HG02938 (cell line): Measurements from ENCODE around the gene RPAP2.
"Not testable (repeated sequence)": the region's sequence is repeated elsewhere in the genome, so short reads cannot be mapped to it uniquely, and the experiment has no call there.

ENCODE experiments used
- ATAC-seq: cut with Tn5 transposase; IDR thresholded peaks from one replicate; pipeline ENCODE4 v1.9.1; 2021; ENCODE audit warnings: mild to moderate bottlenecking, moderate library complexity; ENCODE audit not compliant: unreplicated experiment

RPAP2 gene

DNA sequence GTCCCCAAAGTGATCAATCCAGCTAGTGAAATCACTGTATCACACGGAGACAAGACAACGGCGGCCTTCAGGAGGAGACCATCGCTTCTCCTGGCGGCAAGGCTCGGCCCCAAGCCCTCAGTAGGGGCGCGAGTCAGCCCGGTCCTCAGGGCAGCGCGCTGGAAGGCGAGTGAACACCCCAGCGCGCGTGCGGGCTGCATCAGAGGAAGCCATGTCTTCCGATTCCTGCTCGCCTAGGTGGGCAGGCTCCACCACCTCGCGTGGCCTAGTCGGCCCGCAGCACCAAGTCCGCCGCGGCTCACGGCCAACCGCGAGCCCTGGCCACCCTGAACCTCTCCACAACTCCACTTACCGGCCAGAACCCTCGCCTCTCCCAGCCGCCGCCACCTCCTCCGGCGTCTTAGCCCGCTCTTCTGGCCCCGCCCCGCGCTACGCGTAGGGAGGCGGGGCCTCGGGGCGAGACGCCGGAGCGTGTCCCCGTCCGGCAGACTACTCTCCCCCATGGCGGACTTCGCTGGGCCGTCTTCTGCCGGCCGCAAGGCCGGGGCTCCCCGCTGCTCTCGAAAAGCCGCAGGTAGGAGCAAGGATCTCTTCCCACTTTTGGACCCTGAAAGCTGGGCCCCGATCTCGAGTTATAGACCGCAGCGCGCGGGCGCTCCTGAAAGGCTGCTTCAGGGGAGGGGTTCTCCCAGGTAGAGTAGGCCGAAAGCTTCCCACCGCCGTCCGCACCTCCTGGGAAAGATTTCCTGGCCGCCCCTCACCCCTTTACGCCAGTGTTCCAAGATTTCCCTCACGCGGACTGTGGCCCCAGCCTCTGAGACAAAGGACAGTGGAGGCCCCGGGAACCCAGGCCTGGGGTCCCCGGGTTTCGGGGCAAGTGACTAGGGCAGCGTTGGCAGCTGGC, at the start of gene RPAP2, which contains the start of gene GLMN:
Gene RPAP2 (plus strand): TSS at position 487 of the 904 bp plus-strand sequence. CDS start 15 bp downstream, at position 502.
Gene GLMN (minus strand): TSS at position 415 of the 904 bp plus-strand sequence. CDS start 988 bp downstream, outside the sequence.
- peak; percentile 97 for ATAC-seq

DNA sequence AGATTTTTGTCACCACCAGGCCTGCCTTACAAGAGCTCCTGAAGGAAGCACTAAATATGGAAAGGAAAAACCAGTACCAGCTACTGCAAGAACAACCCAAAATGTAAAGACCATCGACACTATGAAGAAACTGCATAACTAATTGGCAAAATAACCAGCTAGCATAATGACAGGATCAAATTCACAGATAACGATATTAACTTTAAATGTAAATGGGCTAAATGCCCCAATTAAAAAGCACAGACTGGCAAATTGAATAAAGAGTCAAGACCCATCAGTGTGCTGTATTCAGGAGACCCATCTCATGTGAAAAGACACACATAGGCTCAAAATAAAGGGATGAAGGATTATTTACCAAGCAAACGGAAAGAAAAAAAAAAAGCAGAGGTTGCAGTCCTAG, 44.1 kb upstream of the RPAP2 start:
- ATAC-seq = not testable (repeated sequence)

DNA sequence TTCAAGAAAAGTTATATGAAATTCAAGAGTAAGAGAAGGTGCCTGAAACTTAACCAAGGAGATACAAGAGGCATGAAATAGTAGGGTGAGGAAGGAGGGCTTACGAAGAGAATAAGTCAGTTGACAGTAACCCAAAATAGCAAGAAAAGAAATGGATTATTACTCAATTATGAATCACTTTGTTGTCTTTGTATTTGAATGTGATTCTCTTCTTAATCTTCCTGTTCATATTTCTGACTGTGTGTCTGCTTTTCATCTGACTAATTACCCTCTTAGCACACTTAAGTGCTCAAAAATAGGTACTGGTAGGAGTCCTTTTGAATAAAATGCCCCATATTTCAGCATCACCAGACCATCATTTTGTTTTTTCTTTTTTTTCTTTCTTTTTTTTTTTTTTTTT, 39.5 kb upstream of the RPAP2 start:
- no peak for ATAC-seq

DNA sequence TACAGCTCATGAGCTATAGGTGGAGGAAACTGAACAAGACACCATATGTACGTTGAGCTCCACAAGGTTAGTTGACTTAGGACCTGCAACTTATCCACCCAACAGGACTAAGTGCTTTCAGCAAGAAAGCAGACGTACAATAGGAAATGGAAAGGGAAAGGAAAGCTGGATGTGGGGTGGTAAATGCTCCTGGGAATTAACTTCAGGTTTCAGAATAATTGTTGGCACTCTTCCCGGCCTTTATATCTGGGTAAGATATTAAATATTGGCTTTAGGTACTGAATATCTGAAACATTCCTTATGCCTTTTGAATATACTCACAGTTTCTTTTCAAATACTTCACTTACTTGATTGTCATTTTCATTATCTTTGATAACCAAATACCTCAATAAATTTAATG, 36.3 kb upstream of the RPAP2 start:
- no peak for ATAC-seq

DNA sequence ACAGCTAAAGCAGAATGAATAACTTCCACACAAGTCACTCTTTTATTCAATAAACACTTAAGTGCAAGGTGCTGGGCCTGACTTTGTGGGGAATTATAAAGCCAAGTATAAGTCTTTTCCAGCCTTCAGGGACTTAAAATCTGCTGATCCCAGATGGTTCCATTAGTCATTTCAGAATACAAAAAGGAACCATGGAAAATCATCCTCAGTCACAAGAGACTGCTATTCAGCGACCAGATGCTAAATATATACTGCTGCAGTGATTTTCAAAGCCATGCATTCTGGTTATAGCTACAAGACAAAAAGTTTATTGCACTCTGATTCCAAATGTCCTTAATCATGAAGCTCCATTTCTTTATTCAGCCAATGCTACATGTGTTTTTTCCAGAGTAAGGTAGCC, 25.8 kb upstream of the RPAP2 start:
- ATAC-seq = no peak

DNA sequence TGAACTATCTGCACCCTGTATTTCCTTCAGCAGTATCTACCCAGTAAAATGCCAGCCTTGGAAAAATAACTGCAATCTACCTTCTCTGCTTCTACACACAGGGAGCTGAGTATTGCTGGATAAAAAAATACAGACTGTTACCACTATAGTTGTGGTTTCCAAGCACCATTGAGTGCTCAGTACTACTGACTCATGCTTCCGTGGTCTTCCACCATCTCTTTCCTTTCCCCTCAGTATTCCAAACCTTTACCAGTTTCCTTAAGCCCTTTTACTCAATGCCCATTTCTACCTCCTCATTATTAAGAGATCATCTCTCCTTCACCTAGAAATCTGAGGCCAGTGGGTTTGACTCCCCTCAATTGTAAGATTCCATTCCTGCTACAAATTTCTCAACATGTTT, 23.9 kb upstream of the RPAP2 start:
- no peak for ATAC-seq

DNA sequence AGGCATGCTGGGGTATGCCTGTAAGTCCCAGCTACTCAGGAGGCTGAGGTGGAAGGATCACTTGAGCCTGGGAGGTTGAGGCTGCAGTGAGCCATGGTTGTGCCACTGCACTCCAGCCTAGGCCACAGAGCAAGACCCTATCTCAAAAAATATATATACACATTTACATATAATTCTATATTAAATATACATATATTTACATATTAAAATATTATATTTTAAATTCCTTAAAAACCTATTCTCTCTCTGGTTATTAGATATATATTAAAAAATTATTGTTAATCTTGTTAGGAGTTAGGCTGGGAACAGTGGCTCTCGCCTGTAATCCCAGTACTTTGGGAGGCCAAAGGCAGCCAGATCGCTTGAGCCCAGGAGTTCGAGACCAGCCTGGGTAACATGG, 22.8 kb upstream of the RPAP2 start:
- no peak for ATAC-seq

DNA sequence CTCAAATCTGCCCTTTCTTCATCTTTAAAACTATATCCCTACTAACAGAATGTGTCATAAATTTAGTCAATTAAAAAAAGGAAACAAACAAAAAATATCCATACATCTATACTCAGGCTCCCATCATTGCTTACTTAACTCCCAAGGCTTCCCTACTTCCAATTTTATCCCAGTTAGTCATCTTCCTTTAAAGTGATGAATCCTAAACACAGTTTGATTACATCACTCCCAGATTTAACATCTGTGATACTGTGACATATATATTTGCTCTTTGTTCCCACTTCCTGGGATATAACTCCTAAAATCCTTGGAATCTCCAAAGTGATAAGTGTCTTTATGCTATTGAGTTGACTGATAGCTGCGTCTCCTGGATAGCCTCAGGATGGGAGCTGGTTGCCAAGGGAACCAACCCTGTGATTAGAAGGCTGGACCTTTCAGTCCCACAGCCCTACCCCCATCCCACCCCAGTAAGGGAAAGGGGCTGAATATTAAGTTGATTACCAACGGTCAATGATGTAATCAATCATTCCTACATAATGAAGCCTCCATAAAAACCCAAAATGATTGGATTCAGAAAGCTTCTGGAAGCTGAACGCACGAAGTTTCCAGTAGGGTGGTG, 21.6 kb upstream of the RPAP2 start:
- ATAC-seq = no peak

DNA sequence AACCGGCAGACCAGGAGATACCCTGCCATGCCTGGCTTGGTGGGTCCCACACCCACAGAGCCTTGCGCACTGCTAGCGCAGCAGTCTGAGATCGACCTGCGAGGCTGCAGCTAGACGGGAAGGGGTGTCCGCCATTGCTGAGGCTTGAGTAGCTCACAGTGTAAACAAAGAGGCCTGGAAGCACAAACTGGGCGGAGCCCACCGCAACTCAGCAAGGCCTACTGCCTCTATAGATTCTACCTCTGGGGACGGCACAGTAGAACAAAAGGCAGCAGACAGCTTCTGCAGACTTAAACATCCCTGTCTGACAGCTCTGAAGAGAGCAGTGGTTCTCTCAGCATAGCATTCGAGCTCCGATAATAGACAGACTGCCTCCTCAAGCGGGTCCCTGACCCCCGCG, 19.1 kb upstream of the RPAP2 start:
- not testable (repeated sequence) for ATAC-seq

DNA sequence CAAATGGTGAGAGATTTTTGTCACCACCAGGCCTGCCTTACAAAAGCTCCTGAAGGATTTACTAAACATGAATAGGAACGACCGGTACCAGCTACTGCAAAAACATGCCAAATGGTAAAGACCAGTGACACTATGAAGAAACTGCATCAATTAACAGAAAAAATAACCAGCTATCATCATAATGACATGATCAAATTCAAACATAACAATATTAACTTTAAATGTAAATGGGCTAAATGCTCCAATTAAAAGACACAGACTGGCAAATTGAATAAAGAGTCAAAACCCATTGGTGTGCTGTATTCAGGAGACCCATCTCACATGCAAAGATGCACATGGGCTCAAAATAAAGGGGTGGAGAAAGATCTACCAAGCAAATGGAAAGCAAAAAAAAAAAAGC, 17.4 kb upstream of the RPAP2 start:
- ATAC-seq = not testable (repeated sequence)

DNA sequence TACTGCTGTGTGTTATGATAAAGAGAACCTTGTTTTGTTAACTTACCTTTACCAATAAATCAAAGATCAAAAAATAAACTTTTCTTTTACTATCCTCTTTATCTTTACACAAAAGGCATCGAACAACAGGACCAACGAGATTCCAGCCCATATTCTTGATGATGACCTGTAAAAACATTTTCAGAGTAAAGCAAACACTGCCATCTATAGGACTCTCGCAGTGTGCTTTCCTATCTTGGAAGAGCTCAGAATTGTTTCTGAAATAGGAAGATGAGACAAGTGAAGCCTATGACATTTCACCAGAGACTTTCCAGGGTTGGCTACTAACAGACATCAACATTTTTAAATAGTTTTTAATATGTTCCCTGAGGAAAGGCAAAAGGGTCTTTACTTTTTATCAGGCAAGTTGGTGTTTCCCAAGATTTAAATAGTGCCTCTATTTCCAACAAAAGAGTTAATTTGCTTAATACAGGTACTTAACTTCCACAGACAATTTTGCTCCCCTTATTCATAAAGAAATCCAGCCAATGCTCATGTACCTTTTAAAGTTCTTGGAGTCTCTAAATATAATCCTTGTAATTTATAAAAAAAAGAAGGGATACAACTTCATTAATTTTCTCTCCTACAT, 7.4 kb upstream of the RPAP2 start:
- ATAC-seq = no peak

DNA sequence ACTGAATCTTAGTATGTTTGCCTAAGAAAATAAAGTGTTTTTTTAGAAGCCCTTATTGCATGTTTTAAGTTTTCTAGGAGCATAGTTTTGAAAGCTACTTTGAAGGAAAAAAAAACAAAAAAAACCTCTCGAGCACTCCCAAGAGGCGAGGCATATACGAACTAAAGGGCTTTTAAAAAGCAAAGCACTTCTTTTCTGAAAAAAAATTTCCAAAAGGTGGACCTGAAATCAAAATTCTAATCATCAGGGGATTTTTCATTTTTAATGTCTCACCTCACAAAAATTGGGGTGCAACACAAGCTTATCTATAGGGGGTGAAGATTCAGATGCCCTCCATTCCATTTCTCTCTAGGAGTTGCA, 666 bp upstream of the RPAP2 start:
- peak; percentile 1 for ATAC-seq

DNA sequence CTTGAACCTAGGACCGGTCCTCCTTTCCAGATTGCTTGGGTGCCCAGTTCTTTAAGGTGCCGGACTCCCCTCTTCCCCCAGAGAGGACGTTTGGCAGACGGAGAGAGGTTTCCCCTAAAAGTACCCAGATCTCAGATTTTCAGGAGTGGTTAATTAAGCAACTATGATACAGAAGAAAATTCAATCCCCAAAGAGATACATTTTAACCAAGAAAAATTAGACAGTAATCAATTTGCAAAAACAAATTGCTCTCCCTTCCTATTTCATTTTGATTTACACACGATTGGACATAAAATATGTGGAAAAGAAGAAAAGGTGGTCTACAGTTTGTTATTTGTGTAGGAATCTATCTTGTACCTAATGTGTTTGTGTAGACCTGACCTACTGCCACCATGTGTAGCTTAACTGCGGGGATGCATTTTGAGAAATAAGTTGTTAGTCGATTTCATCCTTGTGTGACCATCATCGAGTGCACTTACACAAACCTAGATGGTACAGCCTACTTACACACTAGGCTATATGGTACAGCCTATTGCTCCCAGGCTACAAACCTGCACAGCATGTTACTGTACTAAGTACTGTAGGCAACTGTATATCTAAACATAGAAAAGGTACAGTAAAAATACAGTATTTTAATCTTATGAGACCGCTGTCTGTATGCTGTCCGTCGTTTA, 755 bp downstream of the RPAP2 start:
- no peak for ATAC-seq

DNA sequence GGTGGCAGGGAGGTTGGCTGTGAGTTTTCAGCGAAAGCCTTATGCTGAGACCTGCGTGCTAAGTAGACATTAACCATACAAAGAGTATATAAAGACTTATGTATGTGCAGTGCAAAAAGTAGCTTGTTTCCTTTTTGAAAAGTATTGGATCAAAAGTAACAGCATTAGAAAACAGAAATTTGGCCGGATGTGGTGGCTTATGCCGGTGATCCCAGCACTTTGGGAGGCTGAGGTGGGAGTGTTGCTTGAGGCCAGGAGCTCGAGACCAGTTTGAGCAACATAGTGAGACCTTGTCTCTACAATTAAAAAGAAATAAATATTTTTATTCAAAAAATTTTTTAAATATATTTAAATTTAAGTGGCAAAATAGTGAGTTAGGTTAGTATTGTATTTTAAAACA, 2.2 kb downstream of the RPAP2 start:
- no peak for ATAC-seq

DNA sequence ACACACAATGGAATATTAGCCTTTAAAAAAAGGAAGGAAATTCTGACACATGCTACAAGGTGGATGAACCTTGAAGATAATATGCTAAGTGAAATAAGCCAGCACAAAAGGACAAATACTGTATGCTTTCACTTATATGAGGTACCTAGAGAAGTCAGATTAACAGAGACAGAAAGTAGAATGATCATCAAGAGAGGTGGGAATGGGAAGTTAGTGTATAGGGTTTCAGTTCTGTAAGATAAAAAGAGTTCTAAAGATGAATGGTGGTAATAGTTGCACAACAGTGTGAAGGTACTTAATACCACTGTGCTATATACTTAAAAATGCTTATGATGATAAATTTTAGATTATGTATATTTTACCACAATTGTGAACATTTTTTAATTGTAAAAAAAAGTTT, 7.2 kb downstream of the RPAP2 start:
- no peak for ATAC-seq

DNA sequence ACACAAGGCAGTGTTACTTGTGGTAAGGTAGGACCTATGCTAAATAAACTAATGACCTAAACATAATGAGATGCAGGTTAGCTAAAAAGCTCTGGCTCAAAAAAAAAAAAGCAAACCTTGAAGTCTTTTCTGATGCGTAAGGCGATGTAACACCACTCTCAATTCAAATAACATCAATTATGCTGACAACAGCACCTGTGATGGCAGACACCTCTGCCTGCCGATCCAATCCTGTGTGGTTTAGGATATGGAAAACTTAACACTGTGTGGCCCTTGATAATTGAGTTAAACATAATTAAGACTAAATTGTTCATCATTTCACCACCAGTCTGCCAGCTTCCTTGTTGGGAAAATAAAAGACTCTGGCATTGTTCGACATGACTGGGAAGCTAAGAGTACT, 9.1 kb downstream of the RPAP2 start:
- no peak for ATAC-seq

DNA sequence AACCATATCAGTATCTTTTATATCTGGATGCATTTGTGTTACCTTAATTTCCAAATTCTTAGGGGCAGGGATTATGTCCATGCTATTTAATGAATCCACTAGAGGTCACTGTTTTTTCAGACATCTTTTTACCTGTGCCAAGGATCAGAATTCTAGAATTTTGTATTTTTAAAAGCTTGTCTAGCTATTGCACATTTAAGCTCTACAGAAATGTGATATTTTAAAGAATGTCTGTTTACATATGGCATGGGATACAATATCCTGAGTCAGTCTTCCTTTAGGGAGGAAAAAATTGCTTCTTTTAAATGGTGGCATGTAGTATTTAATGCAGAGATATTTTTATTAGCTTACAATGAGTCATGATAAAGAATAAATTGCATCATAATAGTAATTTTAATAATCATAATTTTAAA, 11.3 kb downstream of the RPAP2 start:
- no peak for ATAC-seq

DNA sequence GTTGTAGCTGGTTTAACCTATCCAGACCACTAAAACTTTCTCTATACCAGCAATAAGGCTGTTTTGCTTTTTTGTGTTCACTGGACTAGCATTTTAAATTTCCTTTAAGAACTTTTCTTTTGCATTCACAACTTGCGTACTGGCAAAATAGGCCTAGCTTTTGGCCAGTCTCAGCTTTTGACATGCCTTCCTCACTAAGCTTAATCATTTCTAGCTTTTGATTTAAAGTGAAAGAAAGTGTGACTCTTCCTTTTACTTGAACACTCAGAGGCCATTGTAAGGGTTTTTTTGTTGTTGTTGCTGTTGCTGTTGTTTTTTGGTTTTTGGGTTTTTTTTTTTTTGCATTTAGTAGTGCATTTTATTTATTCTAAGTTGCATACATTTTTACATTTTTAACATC, 15.2 kb downstream of the RPAP2 start:
- ATAC-seq = no peak

DNA sequence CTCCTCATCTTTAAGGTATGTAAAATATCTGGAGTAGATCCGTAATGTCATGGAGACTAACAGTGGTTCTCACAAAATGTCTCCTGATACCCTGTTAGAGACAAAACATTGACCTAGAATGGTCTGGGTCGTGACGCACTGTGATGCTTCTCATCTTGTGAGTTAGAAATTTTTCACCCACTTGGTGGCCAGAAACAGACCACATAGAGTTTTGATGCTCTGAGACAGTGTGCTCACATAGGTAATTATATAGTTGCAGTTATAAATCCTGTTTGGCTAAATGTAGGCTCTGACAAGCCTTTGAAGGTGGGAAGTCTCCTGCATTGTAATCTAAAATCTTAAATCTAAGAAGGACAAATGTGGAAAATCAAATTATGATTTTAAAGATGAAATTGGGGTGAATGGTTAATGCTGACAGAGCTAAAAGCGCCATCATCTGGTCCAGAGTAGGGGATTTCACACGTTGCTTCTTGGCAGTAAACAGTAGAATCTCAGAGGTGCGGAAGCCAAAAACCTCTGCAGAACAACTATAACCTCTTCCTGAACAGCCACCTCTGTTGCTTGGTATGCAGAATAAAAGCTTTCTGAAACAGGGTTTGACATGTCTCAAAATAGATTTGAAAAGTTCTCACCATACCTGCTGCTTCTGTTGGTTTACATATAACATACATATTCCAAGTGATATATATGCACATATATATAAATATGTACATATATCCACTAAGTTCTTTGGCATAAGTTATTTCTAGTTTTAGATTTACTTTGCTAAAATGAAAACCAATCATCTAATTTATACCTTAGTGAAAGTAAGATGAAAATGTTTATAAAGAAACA, 17.1 kb downstream of the RPAP2 start:
- no peak for ATAC-seq

DNA sequence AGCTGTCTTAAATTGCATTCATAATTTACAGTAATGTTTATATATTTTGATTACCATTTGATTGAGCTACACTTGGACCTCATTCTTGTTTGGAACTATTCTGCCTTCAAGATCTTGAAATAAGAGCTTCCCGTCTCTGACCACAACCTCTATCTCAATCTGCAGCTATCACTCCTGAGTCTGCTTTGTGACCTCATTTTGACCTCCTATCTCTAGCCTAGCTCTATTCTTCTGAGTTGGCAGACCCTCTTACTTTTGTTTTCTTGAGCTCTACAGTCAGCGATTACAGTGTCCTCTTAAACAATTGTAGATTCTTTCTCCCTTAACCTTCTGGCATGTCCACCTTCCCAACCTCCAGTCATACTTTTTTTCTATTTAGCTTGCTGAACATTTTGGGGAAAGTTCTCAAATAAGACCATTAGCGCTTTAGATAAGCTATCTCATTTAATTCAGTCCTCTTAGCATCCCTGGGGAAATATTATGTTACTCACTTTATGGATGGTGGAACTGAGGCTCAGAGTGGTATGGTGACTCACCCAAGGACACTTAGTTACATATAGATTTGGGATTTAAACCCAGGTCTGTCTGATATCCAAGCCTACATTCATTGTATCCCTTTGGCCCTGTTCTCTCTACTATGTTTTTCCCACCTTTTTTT, 19.1 kb downstream of the RPAP2 start:
- ATAC-seq = peak; percentile 74
